ENCODE measurements around the gene FABP7.

DNA sequence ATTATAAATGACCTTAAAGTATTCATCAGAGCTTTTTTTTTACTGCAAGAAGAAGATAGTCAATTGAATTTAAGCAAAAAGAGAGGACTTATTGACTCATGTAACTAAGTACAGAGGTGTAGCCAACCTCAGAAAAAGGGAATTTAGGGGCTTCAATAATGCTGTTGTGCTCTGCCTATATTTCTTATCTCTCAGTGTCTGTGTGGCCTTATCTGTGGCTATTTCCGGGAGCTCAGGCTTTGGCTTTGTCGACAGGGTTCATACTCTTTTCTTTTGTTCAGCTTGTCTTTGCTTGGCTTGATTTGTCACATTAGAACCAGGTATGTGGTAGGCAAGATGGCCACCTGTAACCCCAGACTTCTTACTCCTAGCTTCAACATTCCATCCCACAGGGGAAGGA, 38.6 kb upstream of the FABP7 start:
- TF ChIP-seq, protein P1, sequence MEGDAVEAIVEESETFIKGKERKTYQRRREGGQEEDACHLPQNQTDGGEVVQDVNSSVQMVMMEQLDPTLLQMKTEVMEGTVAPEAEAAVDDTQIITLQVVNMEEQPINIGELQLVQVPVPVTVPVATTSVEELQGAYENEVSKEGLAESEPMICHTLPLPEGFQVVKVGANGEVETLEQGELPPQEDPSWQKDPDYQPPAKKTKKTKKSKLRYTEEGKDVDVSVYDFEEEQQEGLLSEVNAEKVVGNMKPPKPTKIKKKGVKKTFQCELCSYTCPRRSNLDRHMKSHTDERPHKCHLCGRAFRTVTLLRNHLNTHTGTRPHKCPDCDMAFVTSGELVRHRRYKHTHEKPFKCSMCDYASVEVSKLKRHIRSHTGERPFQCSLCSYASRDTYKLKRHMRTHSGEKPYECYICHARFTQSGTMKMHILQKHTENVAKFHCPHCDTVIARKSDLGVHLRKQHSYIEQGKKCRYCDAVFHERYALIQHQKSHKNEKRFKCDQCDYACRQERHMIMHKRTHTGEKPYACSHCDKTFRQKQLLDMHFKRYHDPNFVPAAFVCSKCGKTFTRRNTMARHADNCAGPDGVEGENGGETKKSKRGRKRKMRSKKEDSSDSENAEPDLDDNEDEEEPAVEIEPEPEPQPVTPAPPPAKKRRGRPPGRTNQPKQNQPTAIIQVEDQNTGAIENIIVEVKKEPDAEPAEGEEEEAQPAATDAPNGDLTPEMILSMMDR (IDR thresholded peaks at IDR 0.05) = no peak
- no peak for TF ChIP-seq KDM5A (IDR thresholded peaks at IDR 0.05)
- no peak for TF ChIP-seq POLR2A (IDR thresholded peaks at IDR 0.05; ENCODE audit: low read length)
- no peak for TF ChIP-seq CHD2 (IDR thresholded peaks at IDR 0.05; ENCODE audit: low read length, partially characterized antibody)
- no peak for TF ChIP-seq MAZ (IDR thresholded peaks at IDR 0.05; ENCODE audit: borderline replicate concordance, low read depth, low read length)
- TF ChIP-seq, protein P2, sequence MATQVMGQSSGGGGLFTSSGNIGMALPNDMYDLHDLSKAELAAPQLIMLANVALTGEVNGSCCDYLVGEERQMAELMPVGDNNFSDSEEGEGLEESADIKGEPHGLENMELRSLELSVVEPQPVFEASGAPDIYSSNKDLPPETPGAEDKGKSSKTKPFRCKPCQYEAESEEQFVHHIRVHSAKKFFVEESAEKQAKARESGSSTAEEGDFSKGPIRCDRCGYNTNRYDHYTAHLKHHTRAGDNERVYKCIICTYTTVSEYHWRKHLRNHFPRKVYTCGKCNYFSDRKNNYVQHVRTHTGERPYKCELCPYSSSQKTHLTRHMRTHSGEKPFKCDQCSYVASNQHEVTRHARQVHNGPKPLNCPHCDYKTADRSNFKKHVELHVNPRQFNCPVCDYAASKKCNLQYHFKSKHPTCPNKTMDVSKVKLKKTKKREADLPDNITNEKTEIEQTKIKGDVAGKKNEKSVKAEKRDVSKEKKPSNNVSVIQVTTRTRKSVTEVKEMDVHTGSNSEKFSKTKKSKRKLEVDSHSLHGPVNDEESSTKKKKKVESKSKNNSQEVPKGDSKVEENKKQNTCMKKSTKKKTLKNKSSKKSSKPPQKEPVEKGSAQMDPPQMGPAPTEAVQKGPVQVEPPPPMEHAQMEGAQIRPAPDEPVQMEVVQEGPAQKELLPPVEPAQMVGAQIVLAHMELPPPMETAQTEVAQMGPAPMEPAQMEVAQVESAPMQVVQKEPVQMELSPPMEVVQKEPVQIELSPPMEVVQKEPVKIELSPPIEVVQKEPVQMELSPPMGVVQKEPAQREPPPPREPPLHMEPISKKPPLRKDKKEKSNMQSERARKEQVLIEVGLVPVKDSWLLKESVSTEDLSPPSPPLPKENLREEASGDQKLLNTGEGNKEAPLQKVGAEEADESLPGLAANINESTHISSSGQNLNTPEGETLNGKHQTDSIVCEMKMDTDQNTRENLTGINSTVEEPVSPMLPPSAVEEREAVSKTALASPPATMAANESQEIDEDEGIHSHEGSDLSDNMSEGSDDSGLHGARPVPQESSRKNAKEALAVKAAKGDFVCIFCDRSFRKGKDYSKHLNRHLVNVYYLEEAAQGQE (IDR thresholded peaks at IDR 0.05) = no peak

Measured in A549 (cell line).